Right lobe of liver (tissue), 4 donors: ENCODE measurements around the gene KRTAP5-6.

Experiments used
- POLR2A ChIP-seq: fragments of 450-650 bp; IDR thresholded peaks from one replicate; pipeline ENCODE4 v1.6.1; 2017; ENCODE audit warnings: antibody characterized with exemption, mild to moderate bottlenecking
- TF ChIP-seq, protein P1 (sequence below), 4 donors: fragments of 200-600 bp in 3 of 4; fragments of 450-650 bp in 1 of 4; IDR thresholded peaks; one replicate each; pipeline versions ENCODE4 v1.5.1 to v1.8.0; 2016 to 2022; ENCODE audit warnings: antibody characterized with exemption in 4 of 4, mild to moderate bottlenecking in 2 of 4
- donor health status: DM: no; HTN: no; CAD: no.
- donor health status: DM: no; HTN: no; CAD: no.
- donor health status: DM: no; HTN: yes; CAD: no.

DNA sequence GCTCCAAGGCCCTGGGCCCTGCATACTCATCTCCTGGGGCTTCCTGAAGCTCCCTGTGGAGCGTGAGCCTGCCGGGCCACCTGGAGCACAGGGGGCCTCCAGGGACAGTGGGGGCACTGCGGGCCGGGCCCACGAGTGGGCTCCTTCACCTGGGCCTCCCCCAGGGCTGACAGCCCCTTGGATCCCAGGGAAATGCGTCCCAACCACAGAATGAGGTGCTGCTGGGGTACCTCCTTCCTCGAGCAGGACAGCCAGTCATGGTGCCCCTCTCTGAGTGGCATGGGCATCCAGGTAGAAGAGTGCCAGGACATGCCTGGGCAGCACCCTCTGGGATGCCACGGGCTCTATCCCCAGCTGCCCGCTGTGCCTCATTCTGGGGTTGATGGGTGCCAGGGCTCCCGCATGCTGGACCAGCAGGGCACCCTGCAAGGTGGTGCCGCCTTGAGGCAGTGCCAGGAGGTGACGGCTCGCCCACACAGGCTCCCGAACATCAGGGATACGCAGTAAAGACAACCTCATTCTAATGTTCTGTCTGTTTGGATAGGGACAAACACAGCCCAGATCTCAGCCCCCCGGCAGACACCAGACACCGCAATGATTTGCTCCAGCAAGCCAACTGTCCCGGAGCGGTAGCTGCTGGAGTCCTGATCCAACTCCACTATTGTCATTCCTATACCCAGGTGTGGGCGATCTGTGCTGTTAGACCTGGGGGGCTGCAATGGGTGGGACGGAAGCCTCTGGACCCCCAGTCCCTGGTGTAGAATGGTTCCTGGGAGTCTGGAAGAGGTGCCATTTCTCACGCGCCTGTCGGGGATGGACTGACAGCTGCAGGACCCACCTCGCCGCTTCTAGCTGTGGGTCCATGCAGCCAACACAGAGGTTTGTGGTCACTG is 41.6 kb upstream of the KRTAP5-6 start:
- TF ChIP-seq POLR2A = no peak
- TF ChIP-seq, protein P1, sequence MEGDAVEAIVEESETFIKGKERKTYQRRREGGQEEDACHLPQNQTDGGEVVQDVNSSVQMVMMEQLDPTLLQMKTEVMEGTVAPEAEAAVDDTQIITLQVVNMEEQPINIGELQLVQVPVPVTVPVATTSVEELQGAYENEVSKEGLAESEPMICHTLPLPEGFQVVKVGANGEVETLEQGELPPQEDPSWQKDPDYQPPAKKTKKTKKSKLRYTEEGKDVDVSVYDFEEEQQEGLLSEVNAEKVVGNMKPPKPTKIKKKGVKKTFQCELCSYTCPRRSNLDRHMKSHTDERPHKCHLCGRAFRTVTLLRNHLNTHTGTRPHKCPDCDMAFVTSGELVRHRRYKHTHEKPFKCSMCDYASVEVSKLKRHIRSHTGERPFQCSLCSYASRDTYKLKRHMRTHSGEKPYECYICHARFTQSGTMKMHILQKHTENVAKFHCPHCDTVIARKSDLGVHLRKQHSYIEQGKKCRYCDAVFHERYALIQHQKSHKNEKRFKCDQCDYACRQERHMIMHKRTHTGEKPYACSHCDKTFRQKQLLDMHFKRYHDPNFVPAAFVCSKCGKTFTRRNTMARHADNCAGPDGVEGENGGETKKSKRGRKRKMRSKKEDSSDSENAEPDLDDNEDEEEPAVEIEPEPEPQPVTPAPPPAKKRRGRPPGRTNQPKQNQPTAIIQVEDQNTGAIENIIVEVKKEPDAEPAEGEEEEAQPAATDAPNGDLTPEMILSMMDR (IDR thresholded peaks at IDR 0.05) = peak in 1 of 4 donors; percentile 12
